ENCODE measurements around the gene URM1.

URM1 gene

GRCh38 chr9:128390813-128391711, 19.9 kb downstream of the URM1 start:
- Histone ChIP-seq H3K27me3 (no peaks in the 10 kb centered on the region), H3K4me1 (peaks cover 13% of the 10 kb centered on the region), H3K4me3 (ENCODE audit: low read depth, low read length) (no peak overlapping the region), H3K9me3 (no peaks in the 10 kb centered on the region), H3K36me3 (peaks cover 41% of the 10 kb centered on the region)
- no peak for DNase-seq
- TF ChIP-seq CTCF (IDR thresholded peaks at IDR 0.05; ENCODE audit: low read depth, low read length), result no peak

GRCh38 chr9:128391956-128392301, 20.8 kb downstream of the URM1 start:
- no peaks in the 10 kb centered on the region for H3K9me3 ChIP-seq
- TF ChIP-seq CTCF (IDR thresholded peaks at IDR 0.05; ENCODE audit: low read depth, low read length), result no peak
- peaks cover 33% of the 10 kb centered on the region for H3K36me3 ChIP-seq
- no peak overlapping the region for H3K4me3 ChIP-seq (ENCODE audit: low read depth, low read length)
- DNase-seq, result no peak
- no peaks in the 10 kb centered on the region for H3K27me3 ChIP-seq
- H3K4me1 ChIP-seq, result peaks cover 6% of the 10 kb centered on the region

GRCh38 chr9:128392302-128393144, 21.3 kb downstream of the URM1 start:
- H3K9me3 ChIP-seq, result no peaks in the 10 kb centered on the region
- no peak for TF ChIP-seq CTCF (IDR thresholded peaks at IDR 0.05; ENCODE audit: low read depth, low read length)
- H3K27me3 ChIP-seq, result no peaks in the 10 kb centered on the region
- peaks cover 27% of the 10 kb centered on the region for H3K36me3 ChIP-seq
- peaks cover 3% of the 10 kb centered on the region for H3K4me1 ChIP-seq
- DNase-seq, result no peak
- H3K4me3 ChIP-seq (ENCODE audit: low read depth, low read length), result no peak overlapping the region

- H3K9me3 ChIP-seq, result no peaks in the 10 kb centered on the region
- peaks cover 21% of the 10 kb centered on the region for H3K36me3 ChIP-seq
- no peaks in the 10 kb centered on the region for H3K27me3 ChIP-seq
- DNase-seq, result no peak
- TF ChIP-seq CTCF (IDR thresholded peaks at IDR 0.05; ENCODE audit: low read depth, low read length), result no peak
- H3K4me3 ChIP-seq (ENCODE audit: low read depth, low read length), result no peak overlapping the region
- peaks cover 3% of the 10 kb centered on the region for H3K4me1 ChIP-seq
Measured at GRCh38 chr9:128393145-128393775, 22.1 kb downstream of the URM1 start.

- Histone ChIP-seq H3K9me3 (no peaks in the 10 kb centered on the region), H3K27me3 (no peaks in the 10 kb centered on the region), H3K36me3 (peaks cover 14% of the 10 kb centered on the region), H3K4me1 (peaks cover 3% of the 10 kb centered on the region), H3K4me3 (ENCODE audit: low read depth, low read length) (no peak overlapping the region)
- DNase-seq, result no peak
- TF ChIP-seq CTCF (IDR thresholded peaks at IDR 0.05; ENCODE audit: low read depth, low read length), result no peak
Measured at GRCh38 chr9:128393970-128394369, 22.8 kb downstream of the URM1 start.
